Measurements from ENCODE around the gene PIK3CG. TPM values are rescaled to one million over a fixed set of nuclear protein-coding genes. Genes with fewer than 3 reads are reported as not detected.
"Not testable (repeated sequence)": the region's sequence is repeated elsewhere in the genome, so short reads cannot be mapped to it uniquely, and the experiment has no call there.

The PIK3CG gene
- total and polyA plus RNA-seq, 11 donors = 0.15 to 11.0 (median 1.6) TPM

GRCh38 chr7:106841896-106842390, 23.1 kb upstream of the PIK3CG start:
- no peak for TF ChIP-seq POLR2A (IDR thresholded peaks at IDR 0.05)
- TF ChIP-seq CTCF (IDR thresholded peaks at IDR 0.05) = no peak
- H3K4me3 ChIP-seq = no peak overlapping the region
- no peak overlapping the region for H3K27ac ChIP-seq
- ATAC-seq (peak; percentile 71 to 90 (median 74)), DNase-seq (peak in 1 of 5 donors; percentile 24)
- no peaks in the 10 kb centered on the region for H3K9me3 ChIP-seq
- peaks cover 0 to 5% (median 0%) of the 10 kb centered on the region in 12 donors for H3K4me1 ChIP-seq
- no peaks in the 10 kb centered on the region for H3K36me3 ChIP-seq
- peaks cover 0 to 3% (median 0%) of the 10 kb centered on the region in 9 donors for H3K27me3 ChIP-seq
- intact Hi-C loops (cut with DNase I) = no loop called here

- DNase-seq = no peak
- 71 to 81% (median 76%) methylated on average over 11 of the region's 11 CpGs for WGBS, 4 donors
- no peak for TF ChIP-seq POLR2A (IDR thresholded peaks at IDR 0.05)
- TF ChIP-seq CTCF (IDR thresholded peaks at IDR 0.05) = no peak
- H3K36me3 ChIP-seq = no peaks in the 10 kb centered on the region
- H3K27me3 ChIP-seq = peaks cover 0 to 3% (median 0%) of the 10 kb centered on the region in 9 donors
- intact Hi-C loops (cut with DNase I) = no loop called here
- H3K9me3 ChIP-seq = no peaks in the 10 kb centered on the region
- H3K4me1 ChIP-seq = peaks cover 0 to 5% (median 0%) of the 10 kb centered on the region in 12 donors
- ATAC-seq = no peak
- no peak overlapping the region for H3K4me3 ChIP-seq
- no peak overlapping the region for H3K27ac ChIP-seq
Observed at GRCh38 chr7:106844279-106844997, 20.6 kb upstream of the PIK3CG start.

- intact Hi-C loops (cut with DNase I) = no loop called here
- DNase-seq (no peak), ATAC-seq (no peak)
- Histone ChIP-seq H3K27me3 (peaks cover 0 to 3% (median 0%) of the 10 kb centered on the region in 9 donors), H3K4me3 (no peak overlapping the region), H3K36me3 (no peaks in the 10 kb centered on the region), H3K9me3 (no peaks in the 10 kb centered on the region), H3K27ac (no peak overlapping the region), H3K4me1 (no peaks in the 10 kb centered on the region)
- 91 to 97% (median 95%) methylated on average over 1 of the region's 1 CpG for WGBS, 4 donors
- TF ChIP-seq CTCF (IDR thresholded peaks at IDR 0.05) (no peak), POLR2A (IDR thresholded peaks at IDR 0.05) (no peak)
Observed at GRCh38 chr7:106848049-106848448, 17.0 kb upstream of the PIK3CG start.

GRCh38 chr7:106848851-106849442, 16.1 kb upstream of the PIK3CG start:
- TF ChIP-seq POLR2A (IDR thresholded peaks at IDR 0.05) (no peak), CTCF (IDR thresholded peaks at IDR 0.05) (no peak)
- ATAC-seq (no peak), DNase-seq (no peak)
- Histone ChIP-seq H3K4me3 (no peak overlapping the region), H3K27me3 (peaks cover 0 to 3% (median 0%) of the 10 kb centered on the region in 9 donors), H3K9me3 (no peaks in the 10 kb centered on the region), H3K27ac (no peak overlapping the region), H3K36me3 (no peaks in the 10 kb centered on the region), H3K4me1 (no peaks in the 10 kb centered on the region)
- WGBS, 4 donors = 41 to 86% (median 56%) methylated on average over 1 of the region's 1 CpG
- intact Hi-C loops (cut with DNase I) = no loop called here

- ATAC-seq; intact Hi-C loops (cut with DNase I): not testable (repeated sequence)
- WGBS, 4 donors = 94 to 95% (median 94%) methylated on average over 7 of the region's 7 CpGs
Observed at GRCh38 chr7:106851632-106852031, 13.4 kb upstream of the PIK3CG start.

More at GRCh38 chr7:106851632-106852031, 13.4 kb upstream of the PIK3CG start:
- H3K27ac ChIP-seq, DNase-seq, H3K27me3 ChIP-seq, H3K36me3 ChIP-seq, H3K4me3 ChIP-seq, H3K9me3 ChIP-seq, H3K4me1 ChIP-seq: not testable (repeated sequence)
